Occipital lobe (tissue), 3 donors: ENCODE results near the gene RFLNA. TPM values are rescaled to one million over a fixed set of nuclear protein-coding genes. Genes with fewer than 3 reads are reported as not detected.

ENCODE experiments used
- DNase-seq: peaks from one replicate; lab custom pipeline; 2025; lab: John Stamatoyannopoulos, UW
- small RNA-seq: library from RNA; depleted of rRNA; stranded (forward); fragments of <200 nt; gene quantifications from one replicate; pipeline ENCODE3, GENCODE V24; 2014
- total RNA-seq: library from RNA; depleted of rRNA; stranded (reverse); fragments of >200 nt; gene quantifications from one replicate; pipeline ENCODE4 v1.2.3, GENCODE V29; 2014

Gene RFLNA
- total RNA-seq, 1 donor from 2014 or later: 5.9 TPM

- no peak for DNase-seq
Observed at GRCh38 chr12:124358572-124358971, 63.7 kb downstream of the RFLNA start.

GRCh38 chr12:124359671-124360581, 65.0 kb downstream of the RFLNA start:
- DNase-seq: peak; percentile 54

GRCh38 chr12:124361074-124361970, 66.4 kb downstream of the RFLNA start:
- no peak for DNase-seq

- DNase-seq: no peak
Observed at GRCh38 chr12:124361996-124362395, 67.1 kb downstream of the RFLNA start.

GRCh38 chr12:124363353-124363965, 68.6 kb downstream of the RFLNA start:
- DNase-seq: no peak

GRCh38 chr12:124364543-124364942, 69.7 kb downstream of the RFLNA start:
- DNase-seq: no peak

Small RNAs within 50 kb of the gene (small RNA-seq; reads per million reads assigned to genes)
- gene MIR6880: not detected
